BJ (cell line): ENCODE measurements around the gene RORC. TPM values are rescaled to one million over a fixed set of nuclear protein-coding genes. Genes with fewer than 3 reads are reported as not detected.

Experiments
- CTCF ChIA-PET: fragments of 350-600 bp; formaldehyde crosslinking; extraction: SDS; loops from one replicate; lab custom pipeline; 2021; ENCODE audit warnings: antibody characterized with exemption, inconsistent platforms; lab: Yijun Ruan, JAX
- POLR2A ChIA-PET: fragments of 300-600 bp; sonication (Branson Sonifier 250); formaldehyde crosslinking; extraction: SDS; loops from one replicate; lab custom pipeline; 2021; ENCODE audit warnings: antibody characterized with exemption; lab: Charles Lee
- DNase-seq: peaks from one replicate; pipeline ENCODE4 v3.0.0-alpha.2; 2011; ENCODE audit warnings: low read depth
- H3K27me3 ChIP-seq: 2 replicates; pipeline ENCODE4 v1.6.0; 2011; ENCODE audit warnings: low read length; ENCODE audit not compliant: control insufficient read depth, insufficient read depth
- H3K36me3 ChIP-seq: 2 replicates; pipeline ENCODE4 v1.5.1; 2011; ENCODE audit warnings: low read length; ENCODE audit not compliant: control insufficient read depth, insufficient read depth
- H3K4me3 ChIP-seq: 2 replicates; pipeline ENCODE4 v1.5.1; 2011; ENCODE audit warnings: low read depth, mild to moderate bottlenecking, control low read depth, low read length
- CTCF ChIP-seq: IDR thresholded peaks from 2 replicates; pipeline ENCODE4 v1.5.1; 2011; ENCODE audit warnings: low read depth, mild to moderate bottlenecking, control low read depth, inconsistent platforms, low read length, moderate library complexity; ENCODE audit not compliant: insufficient read depth
- polyA plus RNA-seq: library from polyadenylated mRNA; depleted of rRNA; stranded (reverse); fragments of >200 nt; gene quantifications from 2 replicates; pipeline ENCODE4 v1.2.3, GENCODE V29; 2011

Gene RORC
- polyA plus RNA-seq, 1 experiment, result not detected

DNA sequence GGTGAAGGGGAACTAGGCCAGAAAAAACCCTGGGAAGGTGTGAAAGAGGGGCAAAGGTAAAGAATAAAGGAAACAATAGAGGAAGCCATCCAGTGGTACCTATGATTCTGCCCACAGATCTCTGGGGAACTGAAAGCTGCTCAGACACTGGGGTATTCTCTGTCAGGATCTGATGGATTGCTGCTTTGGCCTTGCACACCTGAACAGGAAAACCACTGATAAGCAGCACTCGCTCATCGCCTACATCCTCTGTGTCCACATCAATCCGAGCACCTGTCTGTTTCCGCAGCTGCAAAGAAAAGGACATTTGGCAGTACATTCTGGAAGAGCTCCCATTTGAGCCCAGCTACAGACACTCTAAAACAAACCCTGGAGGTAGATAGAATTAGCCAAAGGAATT is 51.8 kb downstream of the RORC start:
- Histone ChIP-seq H3K27me3 (peaks cover 3% of the 10 kb centered on the region; the same call in 1 of the 2 replicates), H3K4me3 (no peak overlapping the region), H3K36me3 (no peaks in the 10 kb centered on the region)
- no peak for DNase-seq
- TF ChIP-seq CTCF, result no peak
- ChIA-PET CTCF (interaction anchor here (0.8 to 1.0 kb wide), 2 partner anchors 10 to 22 kb away, joined by 3 read pairs; partner anchors contain the start of gene TDRKH), POLR2A (no interaction called here)

- H3K36me3 ChIP-seq, result no peaks in the 10 kb centered on the region
- POLR2A ChIA-PET, result no interaction called here
- no peak for TF ChIP-seq CTCF
- DNase-seq, result no peak
- no peaks in the 10 kb centered on the region for H3K27me3 ChIP-seq
- no peak overlapping the region for H3K4me3 ChIP-seq
- CTCF ChIA-PET, result no interaction called here
These were observed 54.3 kb downstream of the RORC start for GRCh38 chr1:151777317-151777716.

DNA sequence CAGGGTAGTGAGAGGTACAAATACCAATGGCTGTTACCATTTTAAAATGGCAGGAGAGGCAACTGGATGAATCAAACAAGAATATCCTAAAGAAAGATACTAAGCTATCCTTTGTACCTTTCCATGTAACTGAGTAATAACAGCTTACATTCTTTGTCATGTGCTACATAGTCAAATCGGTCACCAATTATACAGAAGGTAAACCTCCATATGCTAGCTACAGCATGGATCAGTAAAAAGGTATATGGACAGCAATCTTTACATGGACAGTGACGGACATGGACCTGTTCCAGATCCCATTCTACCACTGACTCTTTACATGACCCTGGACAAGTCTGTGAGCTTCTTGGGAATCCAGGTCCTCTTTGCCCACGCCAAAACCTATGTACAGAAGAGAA is 54.9 kb downstream of the RORC start:
- Histone ChIP-seq H3K4me3 (no peak overlapping the region), H3K27me3 (no peaks in the 10 kb centered on the region), H3K36me3 (no peaks in the 10 kb centered on the region)
- ChIA-PET POLR2A (no interaction called here), CTCF (no interaction called here)
- no peak for DNase-seq
- TF ChIP-seq CTCF, result no peak

DNA sequence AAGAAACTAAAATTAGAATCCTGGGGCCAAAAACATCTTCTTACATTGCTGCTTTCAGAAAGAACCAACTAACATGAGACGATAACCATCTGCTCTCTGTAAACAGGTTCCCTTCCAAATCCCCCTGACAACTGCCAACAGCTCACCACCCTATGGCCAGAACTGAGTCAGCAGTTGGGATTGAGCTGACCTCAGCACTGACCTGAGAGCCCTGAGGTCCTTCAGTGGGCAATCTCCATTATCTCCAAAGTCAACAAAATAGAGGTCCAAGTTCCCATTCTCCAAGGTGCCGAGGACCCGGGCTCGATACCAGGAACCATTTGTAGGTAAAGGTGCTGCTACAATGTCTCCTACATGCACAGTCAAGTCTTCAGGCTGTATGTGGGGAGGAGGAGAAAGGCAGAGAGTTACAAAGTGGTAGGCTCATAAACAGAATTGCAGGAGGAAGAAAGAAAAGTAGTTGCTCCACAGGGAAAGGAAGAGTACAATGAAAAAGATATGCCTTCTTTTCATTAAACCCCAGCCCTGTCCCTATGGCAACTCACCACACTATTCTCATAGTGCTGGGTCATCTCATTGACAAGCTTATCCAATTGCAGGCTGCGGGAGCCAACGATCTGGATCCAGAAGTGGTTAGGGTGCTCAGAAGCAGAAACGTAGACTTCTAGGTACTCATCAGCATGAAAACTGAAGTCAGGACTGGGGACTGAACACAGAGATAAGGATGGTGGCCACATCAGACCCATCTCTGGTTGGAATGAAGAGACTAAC is 55.5 kb downstream of the RORC start:
- Histone ChIP-seq H3K27me3 (no peaks in the 10 kb centered on the region), H3K36me3 (no peaks in the 10 kb centered on the region), H3K4me3 (no peak overlapping the region)
- no peak for TF ChIP-seq CTCF
- POLR2A ChIA-PET, result no interaction called here
- CTCF ChIA-PET, result no interaction called here
- no peak for DNase-seq

DNA sequence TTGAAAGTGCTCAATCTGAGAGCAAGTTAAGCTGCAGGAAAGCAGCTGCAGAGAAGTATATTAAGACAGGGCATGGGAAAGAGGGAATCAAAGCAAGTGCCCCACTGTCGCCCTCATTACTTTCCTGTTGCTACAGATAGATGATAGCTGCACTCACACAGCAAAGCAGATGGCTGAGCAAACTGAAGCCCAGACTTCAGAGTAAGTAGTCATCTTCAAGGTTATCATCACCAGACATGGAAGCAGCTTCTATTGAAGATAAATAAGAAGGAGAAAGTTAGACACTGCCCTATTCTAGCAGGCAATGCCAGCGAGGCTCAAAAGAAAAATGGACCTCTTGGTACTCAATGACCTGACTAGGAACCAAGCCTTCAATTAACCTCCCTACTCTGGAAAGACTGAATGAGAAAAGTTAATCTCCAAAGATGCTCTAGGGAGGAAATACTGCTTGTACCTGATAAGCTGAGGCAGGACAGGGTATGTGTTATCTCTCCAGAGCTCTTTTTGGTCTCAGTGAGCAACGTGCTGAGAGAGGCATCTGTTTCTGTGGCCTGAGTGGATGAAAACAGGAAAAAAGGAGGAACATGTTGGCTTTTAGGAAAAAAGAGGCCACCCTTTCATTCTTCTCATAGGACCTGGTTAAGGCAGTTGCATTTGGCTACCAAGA is 57.2 kb downstream of the RORC start:
- H3K36me3 ChIP-seq, result no peaks in the 10 kb centered on the region
- no peak overlapping the region for H3K4me3 ChIP-seq
- DNase-seq, result no peak
- no peaks in the 10 kb centered on the region for H3K27me3 ChIP-seq
- POLR2A ChIA-PET, result no interaction called here
- TF ChIP-seq CTCF, result no peak
- CTCF ChIA-PET, result interaction anchor here (1.1 kb wide), 1 partner anchor 35 kb away, joined by 3 read pairs; no protein-coding TSS in a partner anchor
